ENCODE results near the gene TJP2. TPM values are rescaled to one million over a fixed set of nuclear protein-coding genes. Genes with fewer than 3 reads are reported as not detected.

Gene TJP2
- polyA plus RNA-seq (2013, experiment 1 of 2) = 27.2 TPM
- 28.1 TPM for polyA plus RNA-seq (2013, experiment 2 of 2)

- H2BK15ac ChIP-seq (ENCODE audit: low read length) = no peak within 1 kb of the TSS
- no peak within 1 kb of the TSS for H4K91ac ChIP-seq (ENCODE audit: low read depth, low read length, poor library complexity)
- peaks cover 5% of the 10 kb centered on the region for H3K79me1 ChIP-seq (ENCODE audit: low read depth, low read length)
- H3K36me3 ChIP-seq (replicated peaks in 1 of 2; ENCODE audit: control insufficient read depth in 2 of 2, insufficient read depth in 2 of 2, low read length in 2 of 2) = no peaks in the 10 kb centered on the region
- peak within 1 kb of the TSS; percentile 35 for H3K23ac ChIP-seq (ENCODE audit: low read depth, low read length, poor library complexity)
- H3K14ac ChIP-seq (ENCODE audit: low read length) = peak within 1 kb of the TSS; percentile 40
- no peak within 1 kb of the TSS for H4K8ac ChIP-seq (ENCODE audit: low read depth, low read length)
- WGBS, 2 donors (ENCODE audit: extremely low coverage in 2 of 2, insufficient read length in 2 of 2, insufficient replicate concordance in 1 of 2) = no CpG with 5 or more reads among the region's 93 CpGs
- no peak within 1 kb of the TSS for H2AK5ac ChIP-seq (ENCODE audit: low read depth, low read length)
- peak; percentile 54 for DNase-seq (ENCODE audit: low spot score)
- H3K27me3 ChIP-seq (ENCODE audit: control insufficient read depth in 3 of 3, insufficient read depth in 3 of 3, low read depth in 1 of 3, low read length in 3 of 3) = peaks cover 0 to 6% (median 0%) of the 10 kb centered on the region in 3 experiments
- H3K4me3 ChIP-seq (ENCODE audit: low read length in 2 of 2) = peak within 1 kb of the TSS; percentile 66 to 85
- no peaks in the 10 kb centered on the region for H3K9me3 ChIP-seq (replicated peaks in 1 of 2; ENCODE audit: control insufficient read depth in 2 of 2, insufficient read depth in 1 of 2, low read depth in 1 of 2, low read length in 2 of 2)
- no peak within 1 kb of the TSS for H2BK120ac ChIP-seq (ENCODE audit: low read depth, low read length)
- no peak within 1 kb of the TSS for H2BK5ac ChIP-seq (ENCODE audit: low read length)
- no peak within 1 kb of the TSS for H3K4ac ChIP-seq (ENCODE audit: low read length)
- H3K9ac ChIP-seq (ENCODE audit: low read depth, low read length, poor library complexity) = peak within 1 kb of the TSS; percentile 88
- H3K4me2 ChIP-seq (ENCODE audit: insufficient read depth, low read length, poor library complexity, severe bottlenecking) = peak within 1 kb of the TSS; percentile 98
- peaks cover 5 to 13% of the 10 kb centered on the region in 2 donors for H3K4me1 ChIP-seq (ENCODE audit: control insufficient read depth in 2 of 2, insufficient read depth in 1 of 2, low read depth in 1 of 2, low read length in 2 of 2)
- H2BK12ac ChIP-seq (ENCODE audit: low read length) = no peak within 1 kb of the TSS
- peak within 1 kb of the TSS; percentile 94 for H2AFZ ChIP-seq (ENCODE audit: low read length)
- H3K27ac ChIP-seq (replicated peaks; ENCODE audit: low read length) = no peak within 1 kb of the TSS
- peak within 1 kb of the TSS; percentile 74 for H3K18ac ChIP-seq (ENCODE audit: low read length)
These were observed at the start of gene TJP2 for GRCh38 chr9:69173891-69174615. Gene TJP2, plus strand, starts transcription at chr9:69174277. Its CDS starts 96 bp downstream, at chr9:69174373.

- no peak overlapping the region for H3K9ac ChIP-seq (ENCODE audit: low read depth, low read length, poor library complexity)
- H4K8ac ChIP-seq (ENCODE audit: low read depth, low read length) = no peak overlapping the region
- no peak overlapping the region for H3K4ac ChIP-seq (ENCODE audit: low read length)
- H3K36me3 ChIP-seq (replicated peaks in 1 of 2; ENCODE audit: control insufficient read depth in 2 of 2, insufficient read depth in 2 of 2, low read length in 2 of 2) = peaks cover 1 to 7% of the 10 kb centered on the region in 2 donors
- no peak overlapping the region for H2AK5ac ChIP-seq (ENCODE audit: low read depth, low read length)
- no peak overlapping the region for H2BK120ac ChIP-seq (ENCODE audit: low read depth, low read length)
- H4K91ac ChIP-seq (ENCODE audit: low read depth, low read length, poor library complexity) = no peak overlapping the region
- H3K4me3 ChIP-seq (ENCODE audit: low read length in 2 of 2) = no peak overlapping the region
- H2BK12ac ChIP-seq (ENCODE audit: low read length) = no peak overlapping the region
- no peaks in the 10 kb centered on the region for H3K27me3 ChIP-seq (ENCODE audit: control insufficient read depth in 3 of 3, insufficient read depth in 3 of 3, low read depth in 1 of 3, low read length in 3 of 3)
- no peak overlapping the region for H3K23ac ChIP-seq (ENCODE audit: low read depth, low read length, poor library complexity)
- H2AFZ ChIP-seq (ENCODE audit: low read length) = no peak overlapping the region
- H3K4me2 ChIP-seq (ENCODE audit: insufficient read depth, low read length, poor library complexity, severe bottlenecking) = no peak overlapping the region
- H3K4me1 ChIP-seq (ENCODE audit: control insufficient read depth in 2 of 2, insufficient read depth in 1 of 2, low read depth in 1 of 2, low read length in 2 of 2) = peaks cover 0 to 4% of the 10 kb centered on the region in 2 donors
- H3K18ac ChIP-seq (ENCODE audit: low read length) = no peak overlapping the region
- H2BK15ac ChIP-seq (ENCODE audit: low read length) = no peak overlapping the region
- no peaks in the 10 kb centered on the region for H3K9me3 ChIP-seq (replicated peaks in 1 of 2; ENCODE audit: control insufficient read depth in 2 of 2, insufficient read depth in 1 of 2, low read depth in 1 of 2, low read length in 2 of 2)
- no peak overlapping the region for H3K27ac ChIP-seq (replicated peaks; ENCODE audit: low read length)
- H3K79me1 ChIP-seq (ENCODE audit: low read depth, low read length) = peaks cover 2% of the 10 kb centered on the region
- no peak overlapping the region for H2BK5ac ChIP-seq (ENCODE audit: low read length)
- DNase-seq (ENCODE audit: low spot score) = no peak
- no CpG with 5 or more reads among the region's 16 CpGs for WGBS, 2 donors (ENCODE audit: extremely low coverage in 2 of 2, insufficient read length in 2 of 2, insufficient replicate concordance in 1 of 2)
- no peak overlapping the region for H3K14ac ChIP-seq (ENCODE audit: low read length)
These were observed 43.3 kb upstream of the TJP2 start for GRCh38 chr9:69130456-69131441.

DNA sequence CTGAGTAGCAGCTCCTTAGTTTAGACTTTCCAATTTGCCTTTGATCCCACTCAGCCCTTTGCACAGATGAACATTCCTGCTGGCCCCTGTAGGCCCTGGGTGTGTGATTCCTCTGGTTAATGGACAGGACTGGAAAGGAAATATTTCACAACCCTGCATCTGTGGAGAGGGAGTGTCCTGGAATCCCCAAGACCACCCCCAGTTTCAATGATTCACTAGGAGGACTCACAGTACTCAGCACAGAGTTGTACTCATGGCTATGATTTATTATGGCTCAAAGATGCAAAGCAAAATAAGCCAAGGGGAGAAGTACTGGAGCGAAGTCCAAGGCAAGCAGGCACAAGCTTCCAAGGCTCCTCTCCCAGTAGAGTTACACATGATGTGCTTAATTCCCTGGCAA lies 42.4 kb upstream of the TJP2 start:
- no peak for DNase-seq (ENCODE audit: low spot score)
- Histone ChIP-seq H3K27ac (replicated peaks; ENCODE audit: low read length) (no peak overlapping the region), H2BK120ac (ENCODE audit: low read depth, low read length) (no peak overlapping the region)

DNA sequence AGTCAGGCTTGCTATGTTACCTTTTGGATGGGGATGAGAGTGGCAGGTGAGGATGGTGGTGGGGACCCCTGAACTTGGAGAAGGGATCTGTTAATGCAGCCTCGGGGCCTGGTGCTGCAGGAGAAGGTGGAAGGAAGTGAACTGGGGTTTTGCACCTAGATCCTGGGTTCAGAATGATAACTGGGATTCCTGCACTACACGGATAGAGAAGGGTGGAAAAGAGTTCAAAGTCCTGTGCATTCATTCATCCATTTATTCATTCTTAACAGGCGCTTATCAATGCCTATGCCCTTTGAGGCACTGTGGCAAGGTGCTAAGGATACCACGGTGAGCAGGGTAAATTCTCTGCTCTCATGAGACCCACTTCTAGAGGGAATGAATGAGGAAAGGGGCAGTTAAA lies 41.7 kb upstream of the TJP2 start:
- DNase-seq (ENCODE audit: low spot score) = no peak
- Histone ChIP-seq H3K27ac (replicated peaks; ENCODE audit: low read length) (no peak overlapping the region), H4K91ac (ENCODE audit: low read depth, low read length, poor library complexity) (no peak overlapping the region), H2BK15ac (ENCODE audit: low read length) (no peak overlapping the region), H3K4me3 (ENCODE audit: low read length in 2 of 2) (no peak overlapping the region), H3K4me2 (ENCODE audit: insufficient read depth, low read length, poor library complexity, severe bottlenecking) (no peak overlapping the region), H3K36me3 (replicated peaks in 1 of 2; ENCODE audit: control insufficient read depth in 2 of 2, insufficient read depth in 2 of 2, low read length in 2 of 2) (peaks cover 1 to 9% of the 10 kb centered on the region in 2 donors), H3K79me1 (ENCODE audit: low read depth, low read length) (peaks cover 2% of the 10 kb centered on the region), H3K23ac (ENCODE audit: low read depth, low read length, poor library complexity) (no peak overlapping the region), H2AFZ (ENCODE audit: low read length) (no peak overlapping the region), H2BK12ac (ENCODE audit: low read length) (no peak overlapping the region), H3K27me3 (ENCODE audit: control insufficient read depth in 3 of 3, insufficient read depth in 3 of 3, low read depth in 1 of 3, low read length in 3 of 3) (no peaks in the 10 kb centered on the region), H3K9ac (ENCODE audit: low read depth, low read length, poor library complexity) (no peak overlapping the region), H3K14ac (ENCODE audit: low read length) (no peak overlapping the region), H4K8ac (ENCODE audit: low read depth, low read length) (no peak overlapping the region), H3K4ac (ENCODE audit: low read length) (no peak overlapping the region), H3K4me1 (ENCODE audit: control insufficient read depth in 2 of 2, insufficient read depth in 1 of 2, low read depth in 1 of 2, low read length in 2 of 2) (peaks cover 0 to 10% of the 10 kb centered on the region in 2 donors), H2BK120ac (ENCODE audit: low read depth, low read length) (no peak overlapping the region), H3K18ac (ENCODE audit: low read length) (no peak overlapping the region), H2BK5ac (ENCODE audit: low read length) (no peak overlapping the region), H2AK5ac (ENCODE audit: low read depth, low read length) (no peak overlapping the region), H3K9me3 (replicated peaks in 1 of 2; ENCODE audit: control insufficient read depth in 2 of 2, insufficient read depth in 1 of 2, low read depth in 1 of 2, low read length in 2 of 2) (no peaks in the 10 kb centered on the region)
- no CpG with 5 or more reads among the region's 4 CpGs for WGBS, 2 donors (ENCODE audit: extremely low coverage in 2 of 2, insufficient read length in 2 of 2, insufficient replicate concordance in 1 of 2)

More for the DNA sequence above, 42.4 kb upstream of the TJP2 start:
- Histone ChIP-seq H3K23ac (ENCODE audit: low read depth, low read length, poor library complexity) (no peak overlapping the region), H2BK15ac (ENCODE audit: low read length) (no peak overlapping the region), H4K8ac (ENCODE audit: low read depth, low read length) (no peak overlapping the region), H3K36me3 (replicated peaks in 1 of 2; ENCODE audit: control insufficient read depth in 2 of 2, insufficient read depth in 2 of 2, low read length in 2 of 2) (peaks cover 1 to 7% of the 10 kb centered on the region in 2 donors), H2BK5ac (ENCODE audit: low read length) (no peak overlapping the region), H3K4ac (ENCODE audit: low read length) (no peak overlapping the region), H3K4me2 (ENCODE audit: insufficient read depth, low read length, poor library complexity, severe bottlenecking) (no peak overlapping the region), H3K18ac (ENCODE audit: low read length) (no peak overlapping the region), H3K27me3 (ENCODE audit: control insufficient read depth in 3 of 3, insufficient read depth in 3 of 3, low read depth in 1 of 3, low read length in 3 of 3) (no peaks in the 10 kb centered on the region), H4K91ac (ENCODE audit: low read depth, low read length, poor library complexity) (no peak overlapping the region), H3K4me1 (ENCODE audit: control insufficient read depth in 2 of 2, insufficient read depth in 1 of 2, low read depth in 1 of 2, low read length in 2 of 2) (peaks cover 0 to 6% of the 10 kb centered on the region in 2 donors), H3K9ac (ENCODE audit: low read depth, low read length, poor library complexity) (no peak overlapping the region), H3K79me1 (ENCODE audit: low read depth, low read length) (peaks cover 2% of the 10 kb centered on the region), H3K14ac (ENCODE audit: low read length) (no peak overlapping the region), H3K4me3 (ENCODE audit: low read length in 2 of 2) (no peak overlapping the region), H2AK5ac (ENCODE audit: low read depth, low read length) (no peak overlapping the region), H2BK12ac (ENCODE audit: low read length) (no peak overlapping the region), H3K9me3 (replicated peaks in 1 of 2; ENCODE audit: control insufficient read depth in 2 of 2, insufficient read depth in 1 of 2, low read depth in 1 of 2, low read length in 2 of 2) (no peaks in the 10 kb centered on the region), H2AFZ (ENCODE audit: low read length) (no peak overlapping the region)
- WGBS, 2 donors (ENCODE audit: extremely low coverage in 2 of 2, insufficient read length in 2 of 2, insufficient replicate concordance in 1 of 2) = no CpG with 5 or more reads among the region's 1 CpG

All from neuronal stem cell (in vitro differentiated cells).